CD4-positive, CD25-positive, alpha-beta regulatory T cell (primary cell): ENCODE results near the gene FASN. TPM values are rescaled to one million over a fixed set of nuclear protein-coding genes. Genes with fewer than 3 reads are reported as not detected.

ENCODE experiments used
- ATAC-seq, 2 donors: fragments of 150-1000 bp; cut with Tn5 transposase; one replicate each; pipeline ENCODE4 v1.10.0; 2021; ENCODE audit warnings: low read depth in 2 of 2, moderate number of reproducible peaks in 2 of 2, moderate library complexity in 1 of 2
- DNase-seq, 3 donors: peaks; one replicate each; pipeline versions ENCODE4 v3.0.0 to v3.0.0-alpha.2; 2012 to 2022; ENCODE audit warnings: mixed read lengths in 1 of 3
- H3K27ac ChIP-seq: one replicate; pipeline ENCODE4 v1.7.0; 2013; ENCODE audit warnings: mild to moderate bottlenecking, low read length; ENCODE audit not compliant: insufficient read depth, poor library complexity, severe bottlenecking
- H3K27me3 ChIP-seq: one replicate; pipeline ENCODE4 v1.7.0; 2013; ENCODE audit warnings: low read length; ENCODE audit not compliant: control insufficient read depth, insufficient read depth
- H3K36me3 ChIP-seq: one replicate; pipeline ENCODE4 v1.7.0; 2013; ENCODE audit warnings: mild to moderate bottlenecking, low read length, moderate library complexity; ENCODE audit not compliant: control insufficient read depth, insufficient read depth
- H3K4me1 ChIP-seq: 2 replicates; pipeline ENCODE4 v1.7.0; 2013; ENCODE audit warnings: mild to moderate bottlenecking, low read length; ENCODE audit not compliant: insufficient read depth, control insufficient read depth, poor library complexity, severe bottlenecking
- H3K4me3 ChIP-seq: one replicate; pipeline ENCODE4 v1.7.0; 2013; ENCODE audit warnings: low read depth, mild to moderate bottlenecking, low read length, moderate library complexity
- H3K9me3 ChIP-seq, 2 experiments: 1 replicate in 1 of 2; 2 replicates in 1 of 2; pipeline ENCODE4 v1.7.0; 2013; ENCODE audit warnings: low read length in 2 of 2, mild to moderate bottlenecking in 1 of 2, moderate library complexity in 1 of 2; ENCODE audit not compliant: control insufficient read depth in 2 of 2
- H3K27ac Mint-ChIP-seq, 3 donors: one replicate each; pipeline ENCODE4 v1.8.0; 2020 to 2022; ENCODE audit warnings: mild to moderate bottlenecking in 3 of 3, mixed read lengths in 3 of 3, moderate library complexity in 2 of 3
- H3K27me3 Mint-ChIP-seq: one replicate; pipeline ENCODE4 v1.8.0; 2022; ENCODE audit warnings: mild to moderate bottlenecking, mixed read lengths
- H3K36me3 Mint-ChIP-seq: one replicate; pipeline ENCODE4 v1.8.0; 2020; ENCODE audit warnings: mixed read lengths
- H3K4me1 Mint-ChIP-seq, 4 donors: one replicate each; pipeline ENCODE4 v1.8.0; 2020 to 2022; ENCODE audit warnings: mixed read lengths in 4 of 4, mild to moderate bottlenecking in 1 of 4
- H3K4me3 Mint-ChIP-seq, 4 donors: one replicate each; pipeline ENCODE4 v1.8.0; 2020 to 2022; ENCODE audit warnings: mild to moderate bottlenecking in 4 of 4, mixed read lengths in 4 of 4, moderate library complexity in 3 of 4
- H3K9me3 Mint-ChIP-seq, 7 donors: one replicate each; pipeline ENCODE4 v1.8.0; 2020 to 2022; ENCODE audit warnings: mixed read lengths in 7 of 7, mild to moderate bottlenecking in 3 of 7, moderate library complexity in 2 of 7
- polyA plus RNA-seq, 4 donors: library from polyadenylated mRNA; unstranded; fragments of 300-500 nt; fragmentation: Illumina TruSeq; gene quantifications; one replicate each; pipeline ENCODE4 v1.2.3, GENCODE V29; 2021
- total RNA-seq: library from RNA; stranded (reverse); gene quantifications from one replicate; pipeline ENCODE4 v1.2.3, GENCODE V29; 2022

Gene FASN
- total and polyA plus RNA-seq, 5 donors from 2014 or later, result 0.23 to 153 (median 0.79) TPM

- H3K36me3 ChIP-seq, result no peaks in the 10 kb centered on the region
- H3K27me3 Mint-ChIP-seq, result no peaks in the 10 kb centered on the region
- no peak for DNase-seq
- peaks cover 23% of the 10 kb centered on the region for H3K4me1 ChIP-seq
- H3K27ac ChIP-seq, result peak overlapping the region; percentile 86
- no peaks in the 10 kb centered on the region for H3K27me3 ChIP-seq
- H3K4me1 Mint-ChIP-seq, result peaks cover 5 to 29% (median 13%) of the 10 kb centered on the region in 4 donors
- peak overlapping the region; percentile 64 to 91 (median 87) for H3K27ac Mint-ChIP-seq
- ATAC-seq, result no peak
- no peaks in the 10 kb centered on the region for H3K9me3 Mint-ChIP-seq
- H3K4me3 Mint-ChIP-seq, result peak overlapping the region; percentile 84 to 95 (median 91)
- peaks cover 5% of the 10 kb centered on the region for H3K36me3 Mint-ChIP-seq
- peak overlapping the region; percentile 78 for H3K4me3 ChIP-seq
- no peaks in the 10 kb centered on the region for H3K9me3 ChIP-seq
Observed at GRCh38 chr17:82037889-82038195, 60.2 kb downstream of the FASN start.

GRCh38 chr17:82037092-82037888 lies 60.7 kb downstream of the FASN start, which contains the start of gene DCXR:
Gene DCXR (minus strand): TSS chr17:82037697. CDS start chr17:82037682, 15 bp downstream.
- Mint-ChIP-seq H3K4me1 (peaks cover 5 to 30% (median 13%) of the 10 kb centered on the region in 4 donors), H3K27ac (peak within 1 kb of the TSS; percentile 64 to 91 (median 87)), H3K4me3 (peak within 1 kb of the TSS; percentile 84 to 95 (median 91)), H3K27me3 (no peaks in the 10 kb centered on the region), H3K36me3 (peaks cover 5% of the 10 kb centered on the region), H3K9me3 (no peaks in the 10 kb centered on the region)
- peak; percentile 92 to 94 for ATAC-seq
- peak; percentile 94 to 98 (median 96) for DNase-seq
- peak within 1 kb of the TSS; percentile 86 for H3K27ac ChIP-seq
- no peaks in the 10 kb centered on the region for H3K36me3 ChIP-seq
- H3K4me3 ChIP-seq, result peak within 1 kb of the TSS; percentile 78
- H3K4me1 ChIP-seq, result peaks cover 23% of the 10 kb centered on the region
- no peaks in the 10 kb centered on the region for H3K27me3 ChIP-seq
- H3K9me3 ChIP-seq, result no peaks in the 10 kb centered on the region

GRCh38 chr17:82036634-82037091 lies 61.4 kb downstream of the FASN start:
- no peaks in the 10 kb centered on the region for H3K36me3 ChIP-seq
- no peaks in the 10 kb centered on the region for H3K27me3 ChIP-seq
- H3K4me3 Mint-ChIP-seq, result peak overlapping the region in 3 of 4 donors; percentile 75 to 93 (median 77)
- ATAC-seq, result no peak
- no peak overlapping the region for H3K27ac Mint-ChIP-seq
- no peaks in the 10 kb centered on the region for H3K27me3 Mint-ChIP-seq
- peak overlapping the region; percentile 86 for H3K27ac ChIP-seq
- H3K4me1 ChIP-seq, result peaks cover 27% of the 10 kb centered on the region
- H3K4me3 ChIP-seq, result peak overlapping the region; percentile 44
- H3K36me3 Mint-ChIP-seq, result peaks cover 5% of the 10 kb centered on the region
- no peaks in the 10 kb centered on the region for H3K9me3 Mint-ChIP-seq
- peaks cover 5 to 30% (median 13%) of the 10 kb centered on the region in 4 donors for H3K4me1 Mint-ChIP-seq
- DNase-seq, result peak in 1 of 3 donors; percentile 18
- H3K9me3 ChIP-seq, result no peaks in the 10 kb centered on the region

GRCh38 chr17:82035956-82036633 lies 61.9 kb downstream of the FASN start:
- peak overlapping the region; percentile 75 to 93 (median 84) for H3K4me3 Mint-ChIP-seq
- H3K27ac Mint-ChIP-seq, result peak overlapping the region in 1 of 3 donors; percentile 36
- no peaks in the 10 kb centered on the region for H3K9me3 Mint-ChIP-seq
- ATAC-seq, result no peak
- Histone ChIP-seq H3K27ac (peak overlapping the region; percentile 86), H3K36me3 (no peaks in the 10 kb centered on the region), H3K4me3 (peak overlapping the region; percentile 44), H3K4me1 (peaks cover 29% of the 10 kb centered on the region), H3K27me3 (no peaks in the 10 kb centered on the region), H3K9me3 (no peaks in the 10 kb centered on the region)
- H3K4me1 Mint-ChIP-seq, result peaks cover 5 to 30% (median 13%) of the 10 kb centered on the region in 4 donors
- H3K27me3 Mint-ChIP-seq, result no peaks in the 10 kb centered on the region
- peaks cover 5% of the 10 kb centered on the region for H3K36me3 Mint-ChIP-seq
- no peak for DNase-seq

- Mint-ChIP-seq H3K27me3 (no peaks in the 10 kb centered on the region), H3K4me3 (peak overlapping the region; percentile 76 to 93 (median 92)), H3K4me1 (peaks cover 5 to 31% (median 13%) of the 10 kb centered on the region in 4 donors), H3K27ac (peak overlapping the region in 2 of 3 donors; percentile 24 to 58), H3K36me3 (peaks cover 5% of the 10 kb centered on the region), H3K9me3 (no peaks in the 10 kb centered on the region)
- Histone ChIP-seq H3K4me3 (no peak overlapping the region), H3K27me3 (no peaks in the 10 kb centered on the region), H3K4me1 (peaks cover 35% of the 10 kb centered on the region), H3K9me3 (no peaks in the 10 kb centered on the region), H3K27ac (no peak overlapping the region), H3K36me3 (no peaks in the 10 kb centered on the region)
- ATAC-seq, result no peak
- DNase-seq, result no peak
Observed at GRCh38 chr17:82035488-82035887, 62.5 kb downstream of the FASN start.

GRCh38 chr17:82034371-82035011 lies 63.5 kb downstream of the FASN start:
- Mint-ChIP-seq H3K36me3 (peaks cover 5% of the 10 kb centered on the region), H3K27ac (no peak overlapping the region), H3K4me1 (peaks cover 5 to 38% (median 13%) of the 10 kb centered on the region in 4 donors), H3K9me3 (no peaks in the 10 kb centered on the region), H3K27me3 (no peaks in the 10 kb centered on the region), H3K4me3 (peak overlapping the region in 3 of 4 donors; percentile 91 to 93 (median 93))
- Histone ChIP-seq H3K27me3 (no peaks in the 10 kb centered on the region), H3K4me1 (peaks cover 42% of the 10 kb centered on the region), H3K27ac (no peak overlapping the region), H3K4me3 (no peak overlapping the region), H3K9me3 (no peaks in the 10 kb centered on the region), H3K36me3 (no peaks in the 10 kb centered on the region)
- DNase-seq (no peak), ATAC-seq (no peak)

- no peak overlapping the region for H3K27ac ChIP-seq
- no peaks in the 10 kb centered on the region for H3K36me3 ChIP-seq
- no peak for DNase-seq
- no peak overlapping the region for H3K4me3 ChIP-seq
- H3K27me3 Mint-ChIP-seq, result no peaks in the 10 kb centered on the region
- no peak overlapping the region for H3K27ac Mint-ChIP-seq
- H3K4me3 Mint-ChIP-seq, result peak overlapping the region; percentile 28 to 86 (median 65)
- ATAC-seq, result no peak
- no peaks in the 10 kb centered on the region for H3K27me3 ChIP-seq
- peaks cover 42% of the 10 kb centered on the region for H3K4me1 ChIP-seq
- no peaks in the 10 kb centered on the region for H3K9me3 ChIP-seq
- H3K36me3 Mint-ChIP-seq, result peaks cover 5% of the 10 kb centered on the region
- H3K9me3 Mint-ChIP-seq, result no peaks in the 10 kb centered on the region
- H3K4me1 Mint-ChIP-seq, result peaks cover 5 to 34% (median 13%) of the 10 kb centered on the region in 4 donors
Observed at GRCh38 chr17:82033359-82034085, 64.5 kb downstream of the FASN start.
